AG04449 (cell line): ENCODE data around the gene CEND1.

Experiments
- CTCF ChIA-PET: fragments of 350-600 bp; formaldehyde crosslinking; extraction: SDS; loops from one replicate; lab custom pipeline; 2021; ENCODE audit warnings: antibody characterized with exemption; lab: Yijun Ruan, JAX
- POLR2A ChIA-PET: fragments of 400-600, 350-600 bp; formaldehyde crosslinking; extraction: SDS; loops from one replicate; lab custom pipeline; 2020; ENCODE audit warnings: antibody characterized with exemption, inconsistent platforms; lab: Yijun Ruan, JAX
- DNase-seq: peaks from one replicate; pipeline ENCODE4 v3.0.0-alpha.2; 2010; ENCODE audit warnings: low read depth, low spot score
- H3K4me3 ChIP-seq: 2 replicates; pipeline ENCODE4 v1.5.1; 2011; ENCODE audit warnings: low read depth, mild to moderate bottlenecking, control low read depth, low read length
- TF ChIP-seq, protein P1 (sequence below): IDR thresholded peaks from one replicate; pipeline ENCODE4 v1.5.1; 2011; ENCODE audit warnings: mild to moderate bottlenecking, moderate library complexity, low read length, control low read depth, inconsistent platforms; ENCODE audit not compliant: insufficient read depth; ENCODE audit errors: missing control alignments

Gene CEND1

GRCh38 chr11:773425-773824 is 16.5 kb downstream of the CEND1 start:
- H3K4me3 ChIP-seq, result no peak overlapping the region
- DNase-seq, result no peak
- POLR2A ChIA-PET, result no interaction called here
- CTCF ChIA-PET, result interaction anchor here (1.3 kb wide), 1 partner anchor 10 kb away, joined by 6 read pairs; no protein-coding TSS in a partner anchor
- TF ChIP-seq, protein P1, sequence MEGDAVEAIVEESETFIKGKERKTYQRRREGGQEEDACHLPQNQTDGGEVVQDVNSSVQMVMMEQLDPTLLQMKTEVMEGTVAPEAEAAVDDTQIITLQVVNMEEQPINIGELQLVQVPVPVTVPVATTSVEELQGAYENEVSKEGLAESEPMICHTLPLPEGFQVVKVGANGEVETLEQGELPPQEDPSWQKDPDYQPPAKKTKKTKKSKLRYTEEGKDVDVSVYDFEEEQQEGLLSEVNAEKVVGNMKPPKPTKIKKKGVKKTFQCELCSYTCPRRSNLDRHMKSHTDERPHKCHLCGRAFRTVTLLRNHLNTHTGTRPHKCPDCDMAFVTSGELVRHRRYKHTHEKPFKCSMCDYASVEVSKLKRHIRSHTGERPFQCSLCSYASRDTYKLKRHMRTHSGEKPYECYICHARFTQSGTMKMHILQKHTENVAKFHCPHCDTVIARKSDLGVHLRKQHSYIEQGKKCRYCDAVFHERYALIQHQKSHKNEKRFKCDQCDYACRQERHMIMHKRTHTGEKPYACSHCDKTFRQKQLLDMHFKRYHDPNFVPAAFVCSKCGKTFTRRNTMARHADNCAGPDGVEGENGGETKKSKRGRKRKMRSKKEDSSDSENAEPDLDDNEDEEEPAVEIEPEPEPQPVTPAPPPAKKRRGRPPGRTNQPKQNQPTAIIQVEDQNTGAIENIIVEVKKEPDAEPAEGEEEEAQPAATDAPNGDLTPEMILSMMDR, result no peak

DNA sequence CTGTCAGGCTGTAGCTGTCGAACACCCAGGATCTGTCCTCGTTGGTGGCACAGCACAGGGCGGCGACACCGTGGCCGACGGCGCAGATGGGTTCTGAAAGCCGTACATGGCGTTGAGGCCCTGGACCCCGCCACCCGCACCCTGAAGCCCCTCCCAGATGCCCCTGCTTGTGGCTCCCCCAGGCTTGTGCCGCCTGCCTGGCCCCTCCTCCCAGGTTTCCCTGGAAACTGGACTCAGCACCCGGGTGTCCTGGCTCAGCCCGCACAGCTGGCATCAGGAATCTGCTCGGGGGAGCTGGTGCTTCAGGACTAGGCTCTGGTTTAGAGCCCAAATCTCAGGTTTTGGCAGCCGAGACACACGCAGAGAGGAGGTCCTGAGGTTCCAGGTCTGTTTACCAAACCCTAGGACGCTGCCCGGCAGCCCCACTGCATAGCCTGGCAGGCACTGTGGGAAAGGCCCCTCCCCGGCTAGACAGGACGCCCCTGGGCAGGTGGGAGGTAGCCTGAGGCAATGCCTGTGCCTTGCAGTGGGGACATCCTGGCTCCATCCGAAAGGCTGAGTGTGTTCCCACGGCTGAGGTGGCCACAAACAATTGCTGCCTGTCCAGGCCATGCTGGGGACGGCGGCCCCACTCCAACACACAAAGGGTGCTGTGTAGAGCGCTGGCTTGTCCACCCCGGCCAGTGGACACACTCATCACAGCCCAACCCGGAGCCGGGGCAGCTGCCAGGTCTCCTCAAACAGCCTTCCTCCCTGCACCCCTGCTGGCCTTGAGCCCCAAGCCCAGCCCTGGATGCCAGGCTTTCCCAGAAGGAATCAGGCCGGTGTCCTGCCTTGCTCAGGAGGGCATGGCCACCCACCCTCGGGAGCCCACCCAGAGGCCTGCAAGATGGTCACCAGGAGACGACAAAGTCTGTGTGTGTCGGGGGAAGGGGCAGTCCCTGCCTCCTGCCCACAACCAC is 17.2 kb downstream of the CEND1 start:
- no peak for DNase-seq
- ChIA-PET POLR2A (no interaction called here), CTCF (interaction anchor here (1.3 kb wide), 1 partner anchor 11 kb away, joined by 6 read pairs; no protein-coding TSS in a partner anchor)
- TF ChIP-seq, protein P1, result no peak
- no peak overlapping the region for H3K4me3 ChIP-seq

GRCh38 chr11:771617-772204 is 18.2 kb downstream of the CEND1 start:
- no peak for DNase-seq
- H3K4me3 ChIP-seq, result no peak overlapping the region
- CTCF ChIA-PET, result interaction anchor here (1.5 kb wide), 1 partner anchor 12 kb away, joined by 6 read pairs; no protein-coding TSS in a partner anchor
- TF ChIP-seq, protein P1, result no peak
- POLR2A ChIA-PET, result interaction anchor here (1.2 kb wide), 1 partner anchor 65 kb away, joined by 3 read pairs; no protein-coding TSS in a partner anchor

GRCh38 chr11:770642-771616 is 19.0 kb downstream of the CEND1 start:
- CTCF ChIA-PET, result interaction anchor here (1.5 kb wide), 1 partner anchor 13 kb away, joined by 6 read pairs; no protein-coding TSS in a partner anchor
- POLR2A ChIA-PET, result interaction anchor here (1.2 kb wide), 1 partner anchor 64 kb away, joined by 3 read pairs; no protein-coding TSS in a partner anchor

GRCh38 chr11:769887-770641 is 19.8 kb downstream of the CEND1 start:
- no peak overlapping the region for H3K4me3 ChIP-seq
- POLR2A ChIA-PET, result no interaction called here
- CTCF ChIA-PET, result interaction anchor here (1.5 kb wide), 1 partner anchor 14 kb away, joined by 6 read pairs; no protein-coding TSS in a partner anchor
- TF ChIP-seq, protein P1, result no peak
- DNase-seq, result no peak

More at GRCh38 chr11:770642-771616, 19.0 kb downstream of the CEND1 start:
- H3K4me3 ChIP-seq, result no peak overlapping the region
- no peak for DNase-seq
- TF ChIP-seq, protein P1, result no peak
